BE2C (cell line): ENCODE results near the gene PLCB4.
"Not testable (repeated sequence)": the region's sequence is repeated elsewhere in the genome, so short reads cannot be mapped to it uniquely, and the experiment has no call there.

ENCODE experiments used
- DNase-seq: peaks from one replicate; pipeline ENCODE4 v3.0.0-alpha.2; 2020
- H3K27me3 ChIP-seq: fragments of 250-450 bp; sonication (Bioruptor Pico); 2 replicates; pipeline ENCODE4 v1.5.1; 2020; ENCODE audit warnings: mild to moderate bottlenecking
- H3K36me3 ChIP-seq: fragments of 250-450 bp; sonication (Bioruptor Pico); 2 replicates; pipeline ENCODE4 v1.5.1; 2020; ENCODE audit warnings: mild to moderate bottlenecking
- H3K4me1 ChIP-seq: fragments of 250-450 bp; sonication (Bioruptor Pico); 2 replicates; pipeline ENCODE4 v1.5.1; 2020
- H3K4me3 ChIP-seq: 2 replicates; pipeline ENCODE4 v1.5.1; 2011; ENCODE audit warnings: low read depth, low read length
- H3K9me3 ChIP-seq: fragments of 250-450 bp; sonication (Bioruptor Pico); 2 replicates; pipeline ENCODE4 v1.5.1; 2020
- TF ChIP-seq, protein P1 (sequence below): IDR thresholded peaks from 2 replicates; pipeline ENCODE4 v1.5.1; 2012; ENCODE audit warnings: mild to moderate bottlenecking, low read depth, low read length

PLCB4 gene

DNA sequence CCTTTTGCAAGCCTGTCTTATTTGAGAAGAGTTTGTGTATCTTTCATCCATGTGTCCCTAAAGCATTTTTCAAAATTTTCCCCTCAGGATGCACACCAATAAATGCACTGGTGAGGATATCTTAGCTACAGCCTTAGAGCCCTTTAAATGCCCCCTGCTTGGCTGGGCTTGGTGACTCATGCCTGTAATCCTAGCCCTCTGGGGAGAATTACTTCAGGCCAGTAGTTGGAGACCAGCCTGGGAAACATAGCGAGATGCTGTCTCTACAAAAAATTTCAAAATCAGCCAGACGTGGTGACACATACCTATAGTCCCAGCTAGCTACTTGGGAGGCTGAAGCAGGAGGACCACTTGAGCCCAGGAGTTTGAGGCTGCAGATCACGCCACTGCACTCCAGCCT lies 33.8 kb upstream of the PLCB4 start:
- no peaks in the 10 kb centered on the region for H3K27me3 ChIP-seq
- H3K36me3 ChIP-seq: no peaks in the 10 kb centered on the region
- DNase-seq: no peak
- no peaks in the 10 kb centered on the region for H3K4me1 ChIP-seq
- H3K4me3 ChIP-seq: no peak overlapping the region
- no peaks in the 10 kb centered on the region for H3K9me3 ChIP-seq
- TF ChIP-seq, protein P1, sequence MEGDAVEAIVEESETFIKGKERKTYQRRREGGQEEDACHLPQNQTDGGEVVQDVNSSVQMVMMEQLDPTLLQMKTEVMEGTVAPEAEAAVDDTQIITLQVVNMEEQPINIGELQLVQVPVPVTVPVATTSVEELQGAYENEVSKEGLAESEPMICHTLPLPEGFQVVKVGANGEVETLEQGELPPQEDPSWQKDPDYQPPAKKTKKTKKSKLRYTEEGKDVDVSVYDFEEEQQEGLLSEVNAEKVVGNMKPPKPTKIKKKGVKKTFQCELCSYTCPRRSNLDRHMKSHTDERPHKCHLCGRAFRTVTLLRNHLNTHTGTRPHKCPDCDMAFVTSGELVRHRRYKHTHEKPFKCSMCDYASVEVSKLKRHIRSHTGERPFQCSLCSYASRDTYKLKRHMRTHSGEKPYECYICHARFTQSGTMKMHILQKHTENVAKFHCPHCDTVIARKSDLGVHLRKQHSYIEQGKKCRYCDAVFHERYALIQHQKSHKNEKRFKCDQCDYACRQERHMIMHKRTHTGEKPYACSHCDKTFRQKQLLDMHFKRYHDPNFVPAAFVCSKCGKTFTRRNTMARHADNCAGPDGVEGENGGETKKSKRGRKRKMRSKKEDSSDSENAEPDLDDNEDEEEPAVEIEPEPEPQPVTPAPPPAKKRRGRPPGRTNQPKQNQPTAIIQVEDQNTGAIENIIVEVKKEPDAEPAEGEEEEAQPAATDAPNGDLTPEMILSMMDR: no peak

DNA sequence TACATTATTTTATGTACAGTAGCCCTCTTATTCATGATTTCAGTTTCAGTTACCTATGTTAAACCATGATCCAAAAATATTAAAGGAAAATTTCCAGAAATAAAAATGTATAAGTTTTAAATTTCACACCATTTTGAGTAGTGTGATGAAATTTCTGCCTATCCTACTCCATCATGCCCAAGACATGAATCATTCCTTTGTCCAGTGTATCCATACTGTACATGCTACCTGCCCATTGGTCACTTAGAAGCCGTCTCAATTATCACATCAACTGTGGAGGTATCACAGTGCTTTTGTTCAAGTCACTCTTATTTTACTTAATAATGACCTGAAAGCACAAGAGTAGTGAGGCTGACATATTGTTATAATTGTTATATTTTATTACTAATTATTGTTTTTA lies 32.3 kb upstream of the PLCB4 start:
- Histone ChIP-seq H3K36me3 (no peaks in the 10 kb centered on the region), H3K4me1 (no peaks in the 10 kb centered on the region), H3K4me3 (no peak overlapping the region), H3K27me3 (no peaks in the 10 kb centered on the region), H3K9me3 (no peaks in the 10 kb centered on the region)
- DNase-seq: no peak
- TF ChIP-seq, protein P1: no peak

DNA sequence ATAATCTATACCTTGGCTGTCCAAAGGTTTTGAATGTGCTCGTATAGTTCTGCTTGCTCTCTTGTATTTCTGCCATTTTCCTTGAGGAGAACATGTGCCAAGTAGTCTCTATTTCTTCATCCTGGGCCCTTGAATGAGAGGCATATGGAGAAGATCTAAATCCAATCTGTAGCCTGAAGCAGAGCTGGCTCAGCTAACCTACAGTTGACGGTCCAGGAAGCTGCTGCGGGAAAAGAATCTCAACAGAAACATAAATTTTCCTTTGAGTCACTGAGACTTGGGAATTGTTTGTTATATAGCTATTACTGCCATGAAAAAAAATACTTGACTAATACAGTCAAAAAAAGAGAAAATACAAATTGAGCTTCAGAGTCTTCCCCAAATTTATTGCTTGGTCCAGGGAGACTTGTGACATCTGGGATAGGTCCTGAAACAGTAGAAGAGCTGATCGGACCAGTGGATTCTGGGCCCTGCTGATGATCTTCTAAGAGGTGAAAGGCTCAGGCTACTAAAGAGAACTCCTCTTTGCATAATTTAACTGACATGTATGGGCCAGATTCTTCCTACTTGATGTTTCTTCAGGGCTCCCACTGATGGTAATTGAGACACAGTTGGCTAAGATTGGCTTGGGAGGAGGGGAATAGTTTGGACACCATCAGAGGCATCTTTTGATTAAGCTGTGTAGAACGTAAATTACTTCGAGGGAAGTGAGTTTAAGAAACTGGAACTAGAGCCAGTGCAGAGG lies 29.9 kb upstream of the PLCB4 start:
- no peaks in the 10 kb centered on the region for H3K4me1 ChIP-seq
- TF ChIP-seq, protein P1: no peak
- no peaks in the 10 kb centered on the region for H3K36me3 ChIP-seq
- no peaks in the 10 kb centered on the region for H3K27me3 ChIP-seq
- no peak overlapping the region for H3K4me3 ChIP-seq
- no peaks in the 10 kb centered on the region for H3K9me3 ChIP-seq
- DNase-seq: no peak

DNA sequence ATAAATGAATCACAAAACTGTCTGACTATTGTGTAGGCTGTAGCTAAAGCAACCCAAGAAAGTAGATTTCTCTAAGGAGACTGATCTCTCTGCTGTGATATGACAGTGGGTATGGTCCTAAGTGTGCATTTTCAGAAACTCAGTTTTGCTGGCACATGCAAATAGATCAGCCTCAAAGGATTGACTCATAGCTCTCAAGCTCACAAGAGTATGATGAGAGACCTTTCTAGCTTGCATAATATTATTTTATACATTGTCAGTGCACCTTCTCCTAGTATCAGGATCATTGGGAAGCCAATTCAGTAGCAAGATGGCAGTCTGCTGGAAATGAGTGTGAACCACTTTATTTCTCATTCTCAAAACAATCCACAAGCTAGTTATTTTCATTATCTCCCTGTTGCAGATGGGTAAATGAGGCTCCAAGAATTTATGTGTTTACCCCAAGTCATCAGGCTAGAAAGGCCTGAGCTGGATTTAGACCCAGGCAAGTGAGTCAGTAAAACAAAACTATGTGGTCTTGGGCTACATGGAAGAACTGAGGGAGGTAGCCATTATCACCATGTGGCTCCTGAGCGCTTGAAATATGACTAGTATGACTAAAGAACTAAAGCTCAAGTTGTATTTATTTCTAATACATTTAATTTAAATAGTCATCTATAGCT lies 27.9 kb upstream of the PLCB4 start:
- H3K4me3 ChIP-seq: no peak overlapping the region
- TF ChIP-seq, protein P1: no peak
- no peaks in the 10 kb centered on the region for H3K4me1 ChIP-seq
- no peak for DNase-seq
- no peaks in the 10 kb centered on the region for H3K36me3 ChIP-seq
- H3K9me3 ChIP-seq: no peaks in the 10 kb centered on the region
- no peaks in the 10 kb centered on the region for H3K27me3 ChIP-seq

DNA sequence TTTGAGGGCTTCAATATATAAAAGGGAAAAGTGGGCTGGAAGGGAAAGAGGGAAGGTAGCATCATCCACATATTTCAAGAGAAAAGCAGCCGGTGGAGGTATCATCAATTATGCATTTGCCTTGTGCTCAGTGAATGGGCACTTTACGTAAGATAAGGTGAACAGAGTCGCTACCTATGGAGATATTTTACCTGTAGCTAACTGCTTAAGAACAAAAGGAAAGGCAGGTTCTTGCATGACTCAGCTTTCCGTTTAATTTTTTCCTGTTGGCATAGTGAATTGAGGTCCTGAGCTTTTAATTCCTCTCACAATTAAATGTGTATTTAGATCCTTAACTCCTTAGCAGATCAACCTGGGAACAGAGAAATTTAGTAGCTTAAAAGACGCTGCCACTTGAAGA lies 25.5 kb upstream of the PLCB4 start:
- TF ChIP-seq, protein P1: no peak
- DNase-seq: no peak
- no peaks in the 10 kb centered on the region for H3K27me3 ChIP-seq

DNA sequence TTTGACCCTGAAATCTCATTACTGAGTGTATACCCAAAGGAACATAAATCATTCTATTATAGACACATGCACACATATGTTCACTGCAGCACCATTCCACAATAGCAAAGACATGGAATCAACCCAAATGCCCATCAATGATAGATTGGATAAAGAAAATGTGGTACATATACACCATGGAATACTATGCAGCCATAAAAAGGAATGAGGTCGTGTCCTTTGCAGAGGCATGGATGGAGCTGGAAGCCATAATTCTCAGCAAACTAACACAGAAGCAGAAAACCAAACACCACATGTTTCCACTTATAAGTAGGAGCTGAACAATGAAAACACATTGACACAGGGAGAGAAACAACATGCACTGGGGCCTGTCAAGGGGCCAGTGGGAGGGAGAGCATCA lies 21.0 kb upstream of the PLCB4 start:
- not testable (repeated sequence) for H3K36me3 ChIP-seq, H3K9me3 ChIP-seq

More for the DNA sequence above, 25.5 kb upstream of the PLCB4 start:
- Histone ChIP-seq H3K9me3 (no peaks in the 10 kb centered on the region), H3K36me3 (no peaks in the 10 kb centered on the region), H3K4me3 (no peak overlapping the region), H3K4me1 (no peaks in the 10 kb centered on the region)

More for the DNA sequence above, 21.0 kb upstream of the PLCB4 start:
- H3K27me3 ChIP-seq, DNase-seq, H3K4me1 ChIP-seq, H3K4me3 ChIP-seq: not testable (repeated sequence)
